ENCODE data around the gene RNH1. TPM values are rescaled to one million over a fixed set of nuclear protein-coding genes. Genes with fewer than 3 reads are reported as not detected.

Gene RNH1
- total and polyA plus RNA-seq, 2 of the 8 experiments (the other 6 are each of a cell fraction or from before 2014, with no cell fraction given) = 48.7 to 49.8 TPM

DNA sequence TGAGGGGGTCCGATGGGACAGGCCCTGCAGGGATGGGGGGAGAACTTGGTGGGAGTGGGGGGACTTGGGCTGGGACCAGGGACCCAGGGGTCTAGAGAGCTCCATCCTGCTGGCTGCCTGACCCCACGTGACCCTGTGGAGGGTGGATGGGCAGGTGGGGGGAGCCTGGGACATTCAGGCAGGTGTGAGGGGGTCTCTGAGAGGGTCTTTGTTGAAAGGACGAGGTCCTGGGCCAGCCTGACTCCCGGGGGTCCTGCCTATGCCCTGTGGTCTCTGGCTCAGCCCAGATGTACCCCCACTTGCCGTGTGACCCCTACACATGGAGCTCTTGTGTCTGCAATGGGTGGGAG lies 37.8 kb upstream of the RNH1 start:
- no peak for FAIRE-seq
- CTCF ChIA-PET (ENCODE audit: partially characterized antibody) = interaction anchor here (0.8 to 1.2 kb wide), 2 partner anchors 51 to 220 kb away, joined by 3 read pairs; no protein-coding TSS in a partner anchor
- POLR2A ChIA-PET (ENCODE audit: partially characterized antibody) = interaction anchor here (0.6 to 1.3 kb wide), 3 partner anchors 9 to 338 kb away, joined by 3 to 4 read pairs (median 4); partner anchors contain the start of gene BET1L
- TF ChIP-seq BCL11A (IDR thresholded peaks at IDR 0.05; ENCODE audit: low read depth in 2 of 2, low read length in 2 of 2) = no peak

More for the DNA sequence above, 37.8 kb upstream of the RNH1 start:
- H4K8ac ChIP-seq (ENCODE audit: extremely low read depth, insufficient read depth, low read length) = no peak overlapping the region; the same call in 1 of the 2 replicates
- no peak overlapping the region for H3K9ac ChIP-seq (replicated peaks in 1 of 4; ENCODE audit: extremely low read depth in 1 of 4, low read depth in 3 of 4, low read length in 3 of 4)
- H3K4ac ChIP-seq (replicated peaks; ENCODE audit: insufficient read length, low read depth, low read length) = no peak overlapping the region
- H3K18ac ChIP-seq (ENCODE audit: extremely low read depth, low read length) = no peak overlapping the region
- no peak for DNase-seq (ENCODE audit: low read depth in 1 of 2, low spot score in 2 of 2)
- no peak overlapping the region for H4K91ac ChIP-seq (replicated peaks; ENCODE audit: insufficient read length, low read length)
- peaks cover 0 to 2% (median 0%) of the 10 kb centered on the region in 4 experiments; a peak in 3 of 7 replicates for H3K4me1 ChIP-seq (replicated peaks in 1 of 4; ENCODE audit: control insufficient read depth in 3 of 4, insufficient read depth in 4 of 4, low read length in 3 of 4)
- no peak overlapping the region for H2BK15ac ChIP-seq (ENCODE audit: low read length)
- no peaks in the 10 kb centered on the region for H3K23me2 ChIP-seq (ENCODE audit: low read depth, low read length)
- no peak overlapping the region for H4K5ac ChIP-seq (ENCODE audit: insufficient read length, low read depth, low read length)
- no peaks in the 10 kb centered on the region for H3K79me2 ChIP-seq (ENCODE audit: control insufficient read depth in 1 of 2, insufficient read depth in 2 of 2, low read length in 2 of 2)
- no peaks in the 10 kb centered on the region for H3K36me3 ChIP-seq (ENCODE audit: control insufficient read depth in 2 of 4, insufficient read depth in 4 of 4, low read length in 3 of 4)
- no peak overlapping the region for H3K56ac ChIP-seq (replicated peaks; ENCODE audit: insufficient read length, low read depth, low read length)
- no peaks in the 10 kb centered on the region for H3K79me1 ChIP-seq (ENCODE audit: low read depth, low read length)
- H3K23ac ChIP-seq (ENCODE audit: insufficient read length) = no peak overlapping the region
- no peak overlapping the region for H2AK5ac ChIP-seq (ENCODE audit: low read depth, low read length)
- H3K27me3 ChIP-seq (replicated peaks in 1 of 4; ENCODE audit: control insufficient read depth in 3 of 4, extremely low read depth in 1 of 4, insufficient read depth in 3 of 4, low read length in 3 of 4) = no peaks in the 10 kb centered on the region
- WGBS, 2 experiments (ENCODE audit: extremely low coverage in 1 of 2, insufficient coverage in 1 of 2, insufficient read length in 1 of 2, insufficient replicate concordance in 2 of 2, low coverage in 1 of 2, low lambda C conversion rate in 2 of 2, missing lambda C conversion rate in 1 of 2) = 100% methylated on average over 2 of the region's 5 CpGs; no CpG with 5 or more reads in 1 of the 2 experiments
- no peak overlapping the region for H2BK5ac ChIP-seq (ENCODE audit: low read depth, low read length)
- no peak overlapping the region for H2BK120ac ChIP-seq (replicated peaks; ENCODE audit: low read depth, low read length)
- H2BK12ac ChIP-seq (ENCODE audit: low read depth, low read length) = no peak overlapping the region
- H3K9me3 ChIP-seq (ENCODE audit: insufficient read depth in 2 of 2, low read depth in 1 of 2, low read length in 1 of 2) = no peaks in the 10 kb centered on the region
- H2BK20ac ChIP-seq (ENCODE audit: low read length) = no peak overlapping the region
- no peak overlapping the region for H3K4me3 ChIP-seq (ENCODE audit: extremely low read depth in 1 of 4, insufficient read depth in 2 of 4, low read depth in 3 of 4, low read length in 4 of 4)
- no peaks in the 10 kb centered on the region for H4K20me1 ChIP-seq (replicated peaks in 1 of 2; ENCODE audit: control insufficient read depth in 1 of 2, insufficient read depth in 2 of 2, low read length in 2 of 2)
- no peak overlapping the region for H3K14ac ChIP-seq (ENCODE audit: insufficient read length)
- H2AFZ ChIP-seq (ENCODE audit: low read length) = no peak overlapping the region
- no peak overlapping the region for H3K27ac ChIP-seq (ENCODE audit: low read depth, low read length)
- no peak overlapping the region for H3K4me2 ChIP-seq (ENCODE audit: insufficient read depth in 1 of 2, low read depth in 2 of 2, low read length in 2 of 2)

All from H1 (cell line).